Spinal cord (tissue), 10 donors: ENCODE measurements around the gene SPTLC1. TPM values are rescaled to one million over a fixed set of nuclear protein-coding genes. Genes with fewer than 3 reads are reported as not detected.
"Not testable (repeated sequence)": the region's sequence is repeated elsewhere in the genome, so short reads cannot be mapped to it uniquely, and the experiment has no call there.

Experiments used
- DNase-seq, 6 donors: peaks; one replicate each; pipeline versions ENCODE4 v3.0.0 to v3.0.0-alpha.2; 2013 to 2015; ENCODE audit warnings: low spot score in 6 of 6, low read depth in 4 of 6
- H3K27ac ChIP-seq: one replicate; pipeline ENCODE4 v1.5.1; 2013; ENCODE audit warnings: low read depth, low read length, control low read depth
- H3K27me3 ChIP-seq: one replicate; pipeline ENCODE4 v1.6.1; 2013; ENCODE audit warnings: low read length; ENCODE audit not compliant: control insufficient read depth, insufficient read depth
- H3K36me3 ChIP-seq: one replicate; pipeline ENCODE4 v1.6.1; 2013; ENCODE audit warnings: low read length; ENCODE audit not compliant: control insufficient read depth, insufficient read depth
- H3K4me1 ChIP-seq: one replicate; pipeline ENCODE4 v1.6.1; 2013; ENCODE audit warnings: low read length; ENCODE audit not compliant: control insufficient read depth, insufficient read depth
- H3K4me3 ChIP-seq: one replicate; pipeline ENCODE4 v1.5.1; 2013; ENCODE audit warnings: low read depth, low read length, control low read depth
- H3K9me3 ChIP-seq: one replicate; pipeline ENCODE4 v1.6.1; 2013; ENCODE audit warnings: low read length; ENCODE audit not compliant: control insufficient read depth, insufficient read depth
- WGBS: methylation state at CpG from one replicate; pipeline ENCODE4 v1.1.5; 2013; ENCODE audit warnings: missing lambda C conversion rate; ENCODE audit not compliant: insufficient coverage; 5-methylcytosine and 5-hydroxymethylcytosine counted together
- polyA plus RNA-seq, 2 donors: library from polyadenylated mRNA; unstranded; fragments of 120-200 nt; gene quantifications; one replicate each; pipeline ENCODE4 v1.2.1, GENCODE V29; 2013; ENCODE audit not compliant: insufficient read length in 2 of 2
- total RNA-seq, 2 donors: library from RNA; depleted of rRNA in 1 of 2; stranded (reverse); fragments of 120-200 nt in 1 of 2; fragments of >200 nt in 1 of 2; gene quantifications; one replicate each; pipeline versions ENCODE4 v1.2.3 to v1.2.4, GENCODE V29; 2013 to 2014
- donor health status: healthy.

SPTLC1 gene
- total and polyA plus RNA-seq, 4 donors, result 63.8 to 126 (median 75.7) TPM

DNA sequence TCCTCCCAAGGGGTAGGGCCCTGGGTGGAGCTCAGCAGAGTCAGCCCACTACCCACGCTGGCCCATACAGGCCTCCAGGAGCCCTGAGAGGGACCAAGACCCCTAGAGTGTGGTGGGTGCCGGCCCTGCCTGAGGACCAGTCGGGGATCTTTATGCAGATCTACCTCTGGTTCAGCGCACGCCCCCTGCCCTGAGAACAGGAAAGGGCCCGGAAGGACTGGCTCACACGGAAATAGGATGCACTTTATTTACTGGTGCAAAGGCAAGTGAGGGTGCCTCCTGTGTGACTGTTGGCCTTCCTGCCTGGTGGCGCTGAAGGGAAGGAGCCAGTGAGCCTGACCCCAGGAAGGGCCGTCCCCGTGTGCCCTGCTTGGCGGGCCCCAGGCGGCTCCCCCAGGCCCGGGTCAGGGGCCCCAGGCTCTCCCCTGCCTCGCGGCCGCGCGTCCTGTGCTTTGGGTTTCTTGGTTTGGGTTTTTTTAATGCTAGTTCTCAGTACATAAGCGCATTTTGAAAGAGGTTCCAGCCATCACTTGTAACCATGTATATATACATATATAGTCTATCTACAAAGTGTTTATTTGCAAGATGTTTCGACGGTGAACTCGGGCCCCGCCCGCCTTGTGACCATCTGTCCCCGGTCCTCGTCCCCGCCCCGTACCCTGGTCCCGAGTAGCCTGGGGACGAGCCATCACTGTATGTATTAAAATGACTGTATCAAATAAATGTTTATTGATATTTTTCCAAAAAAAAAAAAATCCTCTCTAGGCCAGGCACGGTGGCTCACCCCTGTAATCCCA lies 88.8 kb downstream of the SPTLC1 start:
- Histone ChIP-seq H3K27me3 (no peaks in the 10 kb centered on the region), H3K4me1 (no peaks in the 10 kb centered on the region), H3K27ac (no peak overlapping the region), H3K4me3 (no peak overlapping the region), H3K9me3 (no peaks in the 10 kb centered on the region), H3K36me3 (no peaks in the 10 kb centered on the region)
- WGBS, result 90% methylated on average over 14 of the region's 31 CpGs
- DNase-seq, result no peak

DNA sequence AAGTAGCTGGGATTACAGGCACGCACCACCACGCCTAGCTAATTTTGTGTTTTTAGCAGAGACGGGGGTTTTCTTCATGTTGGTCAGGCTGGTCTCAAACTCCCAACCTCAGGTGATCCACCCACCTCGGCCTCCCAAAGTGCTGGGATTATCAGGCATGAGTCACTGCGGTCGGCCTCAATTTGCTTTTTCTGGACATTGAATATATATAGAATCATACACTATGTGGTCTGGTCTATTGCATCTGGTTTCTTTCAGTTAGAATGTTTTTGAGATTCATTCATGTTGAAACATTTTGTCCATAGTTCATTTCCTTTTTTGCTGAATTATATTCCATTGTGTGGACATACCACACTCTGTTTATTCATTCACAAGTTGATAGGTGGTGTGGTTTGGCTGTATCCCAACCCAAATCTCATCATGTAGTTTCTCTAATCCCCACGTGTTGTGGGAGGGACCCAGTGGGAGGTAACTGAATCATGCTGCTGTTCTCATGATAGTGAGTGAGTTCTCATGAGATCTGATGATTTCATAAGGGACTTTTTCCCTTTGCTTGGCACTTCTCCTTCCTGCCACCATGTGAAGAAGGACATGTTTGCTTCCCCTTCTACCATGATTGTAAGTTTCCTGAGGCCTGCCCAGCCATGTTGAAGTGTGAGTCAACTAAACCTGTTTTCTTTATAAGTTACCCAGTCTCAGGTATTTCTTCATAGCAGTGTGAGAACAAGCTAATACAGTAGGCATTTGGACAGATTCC lies 93.2 kb downstream of the SPTLC1 start:
- not testable (repeated sequence) for H3K4me3 ChIP-seq, H3K4me1 ChIP-seq

DNA sequence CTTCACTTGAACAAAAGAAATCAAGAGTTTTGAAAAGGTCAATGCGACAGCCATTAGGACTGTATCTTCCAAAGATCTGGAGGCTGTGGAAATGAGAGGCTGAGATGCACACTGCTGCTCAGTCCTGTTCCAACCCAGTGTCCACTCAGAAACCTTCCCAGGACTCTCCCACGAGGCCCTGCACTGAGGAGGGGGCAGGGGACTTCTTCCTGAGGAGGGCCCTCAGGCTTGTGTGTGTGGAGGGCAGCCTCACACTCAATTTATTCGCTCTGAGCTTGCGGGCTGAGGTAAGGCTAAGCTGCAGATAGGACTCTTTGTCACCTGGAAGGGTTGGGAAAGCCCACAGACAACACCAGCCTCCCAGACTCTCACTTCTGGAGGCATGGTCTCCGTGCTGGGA lies 95.6 kb downstream of the SPTLC1 start:
- H3K36me3 ChIP-seq, result no peaks in the 10 kb centered on the region
- H3K4me3 ChIP-seq, result no peak overlapping the region
- H3K4me1 ChIP-seq, result no peaks in the 10 kb centered on the region
- no peaks in the 10 kb centered on the region for H3K9me3 ChIP-seq
- H3K27ac ChIP-seq, result no peak overlapping the region
- WGBS, result 93% methylated on average over 3 of the region's 5 CpGs
- H3K27me3 ChIP-seq, result no peaks in the 10 kb centered on the region
- no peak for DNase-seq

More for the DNA sequence above, 93.2 kb downstream of the SPTLC1 start:
- not testable (repeated sequence) for DNase-seq, H3K9me3 ChIP-seq, H3K27me3 ChIP-seq, H3K27ac ChIP-seq, H3K36me3 ChIP-seq
- WGBS, result 72% methylated on average over 3 of the region's 7 CpGs

DNA sequence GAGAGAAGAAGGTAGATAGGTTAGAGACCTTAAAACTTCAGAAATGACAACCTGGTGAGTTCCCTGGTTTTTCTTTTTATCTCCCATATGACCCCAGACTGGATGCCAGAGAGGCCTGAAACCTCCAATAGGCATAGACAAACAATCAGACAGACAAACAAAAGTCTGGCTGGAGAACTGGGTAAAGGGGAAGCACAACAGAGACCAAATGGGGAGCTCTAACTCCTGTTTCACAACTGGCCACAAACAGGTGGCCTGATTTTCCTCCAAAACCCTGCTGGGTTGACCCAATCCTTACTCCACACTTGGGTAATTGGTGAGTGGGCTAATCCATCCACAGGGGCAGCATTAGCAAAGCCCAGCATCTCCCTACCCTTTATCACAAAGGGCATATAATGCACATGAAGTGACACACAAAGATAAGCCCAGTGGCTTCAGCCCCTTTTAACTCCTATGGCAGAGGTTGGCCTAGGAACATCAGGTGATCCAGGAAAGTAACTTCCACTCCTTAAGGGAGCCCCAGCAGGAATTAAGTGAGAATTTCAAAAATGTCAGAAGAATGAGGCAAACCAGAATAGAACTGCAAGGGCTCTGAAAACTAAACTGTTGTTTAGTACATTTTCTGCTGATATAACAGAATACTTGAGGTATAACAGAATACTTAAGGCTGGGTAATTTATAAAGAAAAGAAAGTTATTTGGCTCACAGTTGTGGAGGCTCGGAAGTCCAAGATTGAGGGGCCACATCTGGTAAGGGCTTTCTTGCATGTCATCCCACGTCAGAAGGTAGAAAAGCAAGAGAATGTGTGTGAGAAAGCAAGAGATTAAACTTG lies 104.3 kb downstream of the SPTLC1 start:
- Histone ChIP-seq H3K27me3 (no peaks in the 10 kb centered on the region), H3K9me3 (no peaks in the 10 kb centered on the region), H3K4me1 (no peaks in the 10 kb centered on the region), H3K27ac (no peak overlapping the region), H3K4me3 (no peak overlapping the region), H3K36me3 (no peaks in the 10 kb centered on the region)
- DNase-seq, result no peak
- WGBS, result no CpG with 5 or more reads among the region's 2 CpGs

DNA sequence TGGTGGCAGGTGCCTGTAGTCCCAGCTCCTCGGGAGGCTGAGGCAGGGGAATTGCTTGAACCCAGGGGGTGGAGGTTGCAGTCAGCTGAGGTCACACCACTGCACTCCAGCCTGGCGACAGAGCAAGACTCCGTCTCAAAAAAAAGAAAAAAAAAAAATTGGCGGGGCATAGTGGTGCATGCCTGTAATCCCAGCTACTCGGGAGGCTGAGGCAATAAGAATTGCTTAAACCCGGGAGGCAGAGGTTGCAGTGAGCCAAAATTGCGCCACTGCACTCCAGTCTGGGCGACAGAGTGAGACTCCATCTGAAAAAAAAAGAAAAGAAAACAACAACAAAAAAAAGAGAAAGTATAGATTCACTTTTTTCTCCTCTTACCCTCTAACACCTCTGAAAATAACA lies 105.0 kb downstream of the SPTLC1 start:
- not testable (repeated sequence) for H3K9me3 ChIP-seq, H3K27ac ChIP-seq, DNase-seq, H3K36me3 ChIP-seq, H3K27me3 ChIP-seq, H3K4me1 ChIP-seq, H3K4me3 ChIP-seq
- 58% methylated on average over 6 of the region's 8 CpGs for WGBS

DNA sequence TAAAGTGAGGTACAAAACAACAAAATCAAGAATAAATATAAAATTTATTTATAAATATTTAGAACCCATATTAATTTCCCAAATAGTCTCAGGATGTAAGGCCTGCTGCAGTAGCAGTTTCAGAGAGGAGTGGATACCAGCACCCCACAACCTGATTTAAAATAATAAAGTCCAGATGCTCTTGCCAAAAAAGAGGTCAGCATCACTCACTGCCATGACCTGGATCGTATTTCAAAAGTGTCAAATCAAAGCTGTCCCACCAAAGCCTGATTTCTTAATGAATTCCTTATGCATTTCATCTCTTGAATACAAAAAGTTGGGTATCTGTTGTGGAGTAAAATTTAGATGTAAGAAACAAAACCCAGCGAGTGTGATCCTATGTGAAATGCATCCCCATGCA lies 107.2 kb downstream of the SPTLC1 start:
- no peaks in the 10 kb centered on the region for H3K4me1 ChIP-seq
- no CpG with 5 or more reads among the region's 2 CpGs for WGBS
- no peak overlapping the region for H3K27ac ChIP-seq
- H3K27me3 ChIP-seq, result no peaks in the 10 kb centered on the region
- no peaks in the 10 kb centered on the region for H3K9me3 ChIP-seq
- no peak overlapping the region for H3K4me3 ChIP-seq
- no peaks in the 10 kb centered on the region for H3K36me3 ChIP-seq
- no peak for DNase-seq

GRCh38 chr9:92004045-92004392 lies 111.2 kb downstream of the SPTLC1 start:
- H3K27me3 ChIP-seq, result no peaks in the 10 kb centered on the region
- H3K36me3 ChIP-seq, result no peaks in the 10 kb centered on the region
- 79% methylated on average over 13 of the region's 13 CpGs for WGBS
- no peak for DNase-seq
- H3K9me3 ChIP-seq, result no peaks in the 10 kb centered on the region
- H3K27ac ChIP-seq, result no peak overlapping the region
- no peaks in the 10 kb centered on the region for H3K4me1 ChIP-seq
- H3K4me3 ChIP-seq, result no peak overlapping the region

GRCh38 chr9:92003308-92004044 lies 111.7 kb downstream of the SPTLC1 start:
- Histone ChIP-seq H3K36me3 (no peaks in the 10 kb centered on the region), H3K4me3 (no peak overlapping the region), H3K27ac (no peak overlapping the region), H3K4me1 (no peaks in the 10 kb centered on the region), H3K27me3 (no peaks in the 10 kb centered on the region), H3K9me3 (no peaks in the 10 kb centered on the region)
- WGBS, result 94% methylated on average over 24 of the region's 31 CpGs
- no peak for DNase-seq

- H3K27ac ChIP-seq, H3K36me3 ChIP-seq, H3K4me1 ChIP-seq, DNase-seq, H3K27me3 ChIP-seq, H3K9me3 ChIP-seq, H3K4me3 ChIP-seq: not testable (repeated sequence)
- WGBS, result 100% methylated on average over 6 of the region's 10 CpGs
Measured at GRCh38 chr9:92001948-92002347, 113.3 kb downstream of the SPTLC1 start.
